Fibroblast of peridontal ligament (primary cell): ENCODE data around the gene ZFAND3.
A peak's percentile ranks its signal among the peaks of the same experiment; 100 is the strongest.
"Not testable (repeated sequence)": the region's sequence is repeated elsewhere in the genome, so short reads cannot be mapped to it uniquely, and the experiment has no call there.

ENCODE experiments used
- DNase-seq: peaks from one replicate; pipeline ENCODE4 v3.0.0-alpha.2; 2010; ENCODE audit errors: extremely low read depth

The ZFAND3 gene

DNA sequence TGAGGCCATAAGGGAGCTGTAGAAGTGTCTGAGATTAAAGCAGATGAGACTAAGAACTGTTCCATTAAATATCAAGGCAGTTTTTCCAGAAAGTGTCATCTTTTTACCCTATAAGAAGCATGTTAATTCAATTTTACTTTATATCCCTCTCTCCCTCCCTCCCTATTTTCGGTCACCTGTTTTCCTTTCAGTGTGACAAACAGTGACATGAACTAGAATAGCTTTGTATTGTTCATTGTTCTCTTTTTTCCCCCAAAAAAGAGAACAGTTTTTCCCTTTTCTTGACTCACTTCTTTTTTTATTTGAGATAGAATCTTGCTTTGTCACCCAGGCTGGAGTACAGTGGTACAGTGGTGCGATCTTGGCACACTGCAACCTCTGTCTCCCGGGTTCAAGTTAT is 269.3 kb downstream of the ZFAND3 start:
- DNase-seq, result no peak

GRCh38 chr6:38091613-38092012 is 272.1 kb downstream of the ZFAND3 start:
- DNase-seq, result no peak

- no peak for DNase-seq
Measured at GRCh38 chr6:38092465-38092864, 272.9 kb downstream of the ZFAND3 start.

DNA sequence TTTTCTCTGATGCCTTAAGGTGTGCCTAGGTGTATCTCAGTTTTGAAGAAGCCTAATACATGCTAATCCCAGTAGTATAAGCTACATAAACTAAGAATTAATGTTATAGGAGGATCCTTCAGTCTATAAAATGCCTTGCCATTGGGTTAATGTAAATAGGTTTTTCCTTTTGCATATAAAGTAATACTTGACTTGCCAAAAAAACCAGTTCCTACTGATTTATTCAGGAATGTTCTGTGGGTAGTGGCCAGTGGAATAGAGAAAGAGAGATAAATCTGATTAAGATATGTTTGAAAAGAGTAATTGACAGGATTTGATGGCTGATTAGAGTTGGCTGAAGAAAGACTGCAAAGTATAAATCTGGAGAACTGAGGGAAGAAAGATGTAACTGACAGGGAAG is 273.4 kb downstream of the ZFAND3 start:
- DNase-seq, result no peak

- peak; percentile 78 for DNase-seq
Measured at GRCh38 chr6:38095054-38095453, 275.5 kb downstream of the ZFAND3 start.

DNA sequence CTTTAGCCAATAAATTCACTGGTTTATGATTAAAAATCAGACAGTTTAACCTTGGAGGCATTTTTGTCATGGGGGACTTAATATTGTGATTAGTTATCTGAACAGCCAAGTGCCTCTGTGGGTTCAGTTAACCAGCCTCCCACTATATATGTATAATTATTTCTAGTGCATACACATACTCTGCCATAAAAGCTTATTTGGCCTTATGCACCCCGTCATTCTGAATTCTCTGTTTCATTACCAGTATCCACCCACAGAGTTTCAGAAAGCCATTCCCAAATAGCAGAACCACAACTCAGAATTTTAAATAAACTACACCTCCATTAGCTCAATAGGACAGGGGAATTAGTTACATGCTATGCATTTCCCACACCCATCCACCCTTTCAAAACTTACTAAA is 279.7 kb downstream of the ZFAND3 start:
- DNase-seq, result no peak

GRCh38 chr6:38100380-38100779 is 280.9 kb downstream of the ZFAND3 start:
- no peak for DNase-seq

DNA sequence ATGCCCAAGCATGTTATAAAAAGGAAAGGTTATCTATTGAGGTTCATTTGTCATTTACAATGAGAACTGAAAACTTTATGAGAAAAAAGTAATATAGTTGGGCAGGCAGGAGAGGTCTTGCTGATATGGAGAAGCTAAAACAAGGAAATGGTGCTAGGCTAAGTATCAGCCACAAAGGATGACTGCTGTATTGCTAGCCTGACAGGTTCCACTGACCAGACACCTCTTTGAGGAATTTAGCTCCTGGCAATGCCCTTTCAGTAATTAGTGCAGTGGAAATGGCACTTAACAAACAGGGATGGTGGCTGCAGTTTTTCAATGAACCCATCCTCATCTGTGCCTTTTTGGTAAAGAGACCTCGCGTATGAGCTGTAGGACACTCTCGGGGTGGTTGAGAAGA is 284.4 kb downstream of the ZFAND3 start:
- DNase-seq, result no peak

DNA sequence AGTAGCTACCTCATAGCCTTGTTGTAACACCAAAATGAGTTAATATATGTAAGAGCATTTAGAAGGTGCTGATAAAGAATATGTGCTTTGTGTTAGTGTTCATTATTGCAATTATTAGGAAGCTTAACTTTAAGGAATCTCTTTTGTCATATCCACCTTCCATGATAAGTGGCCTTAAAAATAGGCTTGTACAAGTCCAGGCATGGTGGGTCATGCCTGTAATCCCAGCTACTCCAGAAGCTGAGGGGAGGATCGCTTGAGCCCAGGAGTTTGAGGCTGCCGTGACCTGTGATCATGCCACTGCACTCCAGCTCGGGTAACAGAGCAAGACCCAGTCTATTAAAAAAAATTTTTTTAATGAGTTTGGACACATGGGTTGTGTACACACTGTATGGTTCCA is 285.5 kb downstream of the ZFAND3 start:
- no peak for DNase-seq

GRCh38 chr6:38107073-38107472 is 287.5 kb downstream of the ZFAND3 start:
- no peak for DNase-seq

DNA sequence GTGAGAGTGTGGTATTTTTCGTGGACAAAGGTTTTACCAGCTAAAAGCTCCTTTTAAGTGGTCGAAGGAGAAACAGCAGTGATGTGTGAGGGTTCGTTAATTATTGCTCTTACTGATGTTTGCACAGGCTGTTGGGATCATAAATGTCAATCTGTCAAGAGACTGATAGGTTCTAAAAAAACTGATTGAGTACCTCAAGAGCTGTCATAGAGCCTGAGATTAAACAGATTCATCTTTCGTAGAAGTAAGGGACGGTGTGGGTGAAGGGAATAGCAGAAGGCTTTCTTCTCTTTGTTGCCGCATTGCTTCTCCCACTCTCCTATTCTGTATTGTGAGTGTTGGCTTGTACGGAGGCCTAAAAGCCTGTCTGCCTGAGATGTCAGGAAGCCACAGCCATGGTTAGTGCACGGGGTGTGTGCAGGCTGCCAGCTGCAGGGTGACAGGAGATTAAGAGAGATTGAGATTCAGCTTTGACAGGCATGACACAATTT is 291.0 kb downstream of the ZFAND3 start:
- no peak for DNase-seq

GRCh38 chr6:38112181-38112580 is 292.7 kb downstream of the ZFAND3 start:
- no peak for DNase-seq

DNA sequence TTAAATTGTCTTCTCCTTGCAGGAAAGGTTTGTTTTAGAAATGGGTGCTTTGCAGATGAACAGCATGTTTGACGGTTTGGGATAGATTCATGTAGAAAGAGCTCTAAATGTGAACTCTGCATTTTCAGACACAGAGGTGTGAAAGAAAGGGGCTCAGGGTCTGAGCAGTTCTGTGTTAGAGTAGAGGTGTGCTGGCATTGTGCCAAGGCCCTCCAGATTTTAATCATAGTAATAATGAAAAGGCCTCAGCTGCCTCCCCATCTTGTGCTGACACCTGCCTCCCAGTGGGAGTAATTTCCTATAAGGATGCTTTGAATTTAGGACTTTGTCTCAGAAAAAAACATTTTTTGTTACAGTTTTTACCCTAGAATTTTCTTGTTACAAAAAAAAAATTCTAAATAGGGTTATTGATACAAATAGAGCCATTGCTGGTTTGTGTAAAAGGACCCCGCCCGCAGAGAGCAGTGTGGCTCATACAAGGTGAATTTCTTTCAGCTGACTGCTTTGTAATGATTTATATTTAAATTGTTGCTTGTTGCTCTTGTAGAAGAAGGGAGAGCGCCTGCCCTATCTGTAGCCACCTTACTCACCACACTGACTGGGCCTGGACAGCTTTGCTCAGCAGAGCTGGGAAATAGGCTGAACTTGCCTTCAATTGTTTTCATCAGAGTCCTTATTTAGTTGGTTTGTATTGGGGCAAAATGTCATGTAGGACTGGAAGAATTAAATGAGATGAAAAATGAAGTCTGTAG is 294.5 kb downstream of the ZFAND3 start:
- DNase-seq, result no peak

- DNase-seq, result peak; percentile 40
Measured at GRCh38 chr6:38114976-38115625, 295.6 kb downstream of the ZFAND3 start.

- no peak for DNase-seq
Measured at GRCh38 chr6:38115626-38116008, 296.1 kb downstream of the ZFAND3 start.

DNA sequence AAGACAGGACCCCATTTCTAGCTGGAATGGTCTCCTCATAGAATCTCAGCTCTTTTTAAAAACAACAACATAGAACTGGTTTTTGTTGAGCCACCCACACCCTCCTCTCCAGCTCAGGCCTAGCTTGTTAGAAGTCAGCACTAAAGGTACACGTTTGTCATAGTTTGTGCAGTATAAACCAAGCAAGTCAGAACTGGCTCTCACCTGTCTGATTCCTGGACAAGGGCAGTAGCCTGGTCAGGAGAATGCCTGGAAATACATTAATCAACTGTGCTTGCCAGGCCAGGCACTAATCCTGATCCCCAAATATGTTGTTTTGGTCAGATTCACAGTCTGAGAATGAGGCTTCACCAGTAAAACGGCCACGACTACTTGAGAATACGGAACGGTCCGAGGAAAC is 296.7 kb downstream of the ZFAND3 start:
- DNase-seq, result no peak

- peak; percentile 11 for DNase-seq
Measured at GRCh38 chr6:38117281-38117680, 297.8 kb downstream of the ZFAND3 start.

- peak; percentile 8 for DNase-seq
Measured at GRCh38 chr6:38118791-38119365, 299.4 kb downstream of the ZFAND3 start.

DNA sequence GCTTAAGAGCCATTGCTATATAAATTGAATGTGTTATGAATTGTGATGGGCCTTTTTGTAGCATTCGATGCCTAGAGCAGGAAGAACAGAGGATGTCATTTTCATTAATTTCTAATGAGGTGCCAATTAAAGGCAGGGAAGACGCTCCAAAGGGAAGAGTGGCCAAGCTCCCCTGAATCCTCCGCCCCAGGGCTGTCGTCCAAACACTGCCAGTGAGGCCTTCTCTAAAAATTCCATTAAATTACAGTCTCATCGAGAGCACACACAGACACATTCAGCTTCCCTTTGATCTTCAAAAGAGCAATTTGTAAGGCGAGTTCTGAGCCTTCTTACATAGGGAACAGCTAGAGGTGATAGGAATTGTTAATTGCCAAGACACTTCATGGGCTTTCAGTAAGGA is 300.0 kb downstream of the ZFAND3 start:
- DNase-seq, result no peak

DNA sequence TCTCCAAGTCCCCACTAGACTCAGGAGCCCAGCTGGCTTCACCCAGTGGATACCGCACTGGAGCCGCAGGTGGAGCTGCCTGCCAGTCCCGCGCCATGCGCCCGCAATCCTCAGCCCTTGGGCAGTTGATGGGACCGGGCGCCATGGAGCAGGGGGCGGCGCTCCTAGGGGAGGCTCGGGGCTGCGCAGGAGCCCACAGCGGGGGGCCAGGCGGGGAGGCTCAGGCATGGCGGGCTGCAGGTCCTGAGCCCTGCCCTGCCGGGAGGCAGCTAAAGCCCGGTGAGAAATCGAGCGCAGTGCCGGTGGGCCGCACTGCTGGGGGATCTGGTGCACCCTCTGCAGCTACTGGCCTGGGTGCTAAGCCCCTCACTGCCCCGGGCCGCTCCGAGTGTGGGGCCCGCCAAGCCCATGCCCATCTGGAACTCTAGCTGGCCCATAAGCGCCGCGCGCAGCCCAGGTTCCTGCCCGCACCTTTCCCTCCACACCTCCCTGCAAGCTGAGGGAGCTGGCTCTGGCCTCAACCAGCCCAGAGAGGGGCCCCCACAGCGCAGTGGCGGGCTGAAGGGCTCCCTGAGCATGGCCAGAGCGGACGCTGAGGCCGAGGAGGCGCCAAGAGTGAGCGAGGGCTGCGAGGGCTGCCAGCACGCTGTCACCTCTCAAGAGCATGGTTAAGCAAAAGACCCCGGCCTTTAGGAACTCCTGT is 304.8 kb downstream of the ZFAND3 start:
- DNase-seq, result not testable (repeated sequence)

DNA sequence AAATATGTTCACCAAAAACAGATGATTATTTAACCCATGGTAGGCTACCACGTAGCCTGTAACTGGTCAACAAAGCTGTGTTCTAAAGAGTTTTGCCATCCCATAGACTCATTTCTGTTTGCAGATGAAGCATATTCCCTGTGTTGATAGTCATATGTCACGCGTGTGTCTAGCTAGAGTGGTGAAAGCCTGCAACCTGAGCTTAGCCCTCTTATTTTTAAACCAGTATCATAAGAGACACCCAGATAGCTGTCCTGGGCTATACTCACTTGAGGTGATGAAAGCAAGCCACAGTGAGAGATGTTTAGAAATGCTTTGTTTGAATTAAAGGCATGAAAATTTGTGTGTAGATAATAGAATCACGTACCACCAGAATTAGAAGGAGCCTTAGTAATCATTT is 307.8 kb downstream of the ZFAND3 start:
- DNase-seq, result no peak

DNA sequence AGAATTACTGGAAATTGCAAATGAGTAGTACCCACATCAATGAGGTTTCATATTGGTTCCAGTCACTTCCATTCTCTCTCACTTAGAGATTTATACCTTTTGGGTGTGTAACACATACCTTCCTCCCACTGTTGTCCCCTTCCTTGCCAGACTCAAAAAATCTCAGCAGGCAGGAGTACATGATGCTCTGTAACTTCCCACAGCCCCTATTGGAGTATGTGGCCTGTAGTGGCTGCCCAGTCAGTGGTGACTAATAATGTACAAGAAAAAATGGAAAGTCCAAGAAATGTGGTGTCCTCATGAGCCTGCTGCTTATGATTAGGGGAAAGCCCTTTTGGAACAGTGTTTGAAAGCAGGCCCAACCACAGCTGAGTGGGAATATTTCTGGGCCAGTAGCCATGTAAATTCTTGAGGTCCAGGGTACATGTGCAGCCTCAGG is 312.0 kb downstream of the ZFAND3 start:
- peak; percentile 99 for DNase-seq
